Neural progenitor cell (in vitro differentiated cells): ENCODE measurements around the gene VPS33A.

ENCODE experiments used
- EZH2 ChIP-seq: fragments of 200-600 bp; sonication (generic); IDR thresholded peaks from 2 replicates; pipeline ENCODE4 v1.6.1; 2017; ENCODE audit warnings: antibody characterized with exemption, mild to moderate bottlenecking, moderate library complexity
- TF ChIP-seq, protein P1 (sequence below): fragments of 200-600 bp; sonication (generic); IDR thresholded peaks from 2 replicates; pipeline ENCODE4 v1.5.1; 2017; ENCODE audit warnings: antibody characterized with exemption, mild to moderate bottlenecking

DNA sequence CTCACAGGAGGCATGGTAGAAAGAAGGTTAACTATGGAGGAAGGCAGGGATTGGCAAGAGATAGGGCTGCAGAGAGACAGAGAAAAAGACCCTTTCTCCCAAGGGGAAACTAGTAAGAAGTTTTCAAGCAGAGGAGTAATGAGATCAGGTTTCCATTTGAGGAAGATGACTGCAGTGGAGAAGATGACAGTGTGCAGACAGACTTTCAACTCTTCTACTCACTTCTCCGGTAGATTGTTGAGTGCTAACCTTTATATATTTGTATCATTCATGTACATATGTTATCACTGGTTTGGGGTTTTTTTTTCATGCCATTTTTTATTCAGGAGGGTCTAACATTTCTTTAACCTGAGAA lies 68.7 kb downstream of the VPS33A start:
- TF ChIP-seq, protein P1, sequence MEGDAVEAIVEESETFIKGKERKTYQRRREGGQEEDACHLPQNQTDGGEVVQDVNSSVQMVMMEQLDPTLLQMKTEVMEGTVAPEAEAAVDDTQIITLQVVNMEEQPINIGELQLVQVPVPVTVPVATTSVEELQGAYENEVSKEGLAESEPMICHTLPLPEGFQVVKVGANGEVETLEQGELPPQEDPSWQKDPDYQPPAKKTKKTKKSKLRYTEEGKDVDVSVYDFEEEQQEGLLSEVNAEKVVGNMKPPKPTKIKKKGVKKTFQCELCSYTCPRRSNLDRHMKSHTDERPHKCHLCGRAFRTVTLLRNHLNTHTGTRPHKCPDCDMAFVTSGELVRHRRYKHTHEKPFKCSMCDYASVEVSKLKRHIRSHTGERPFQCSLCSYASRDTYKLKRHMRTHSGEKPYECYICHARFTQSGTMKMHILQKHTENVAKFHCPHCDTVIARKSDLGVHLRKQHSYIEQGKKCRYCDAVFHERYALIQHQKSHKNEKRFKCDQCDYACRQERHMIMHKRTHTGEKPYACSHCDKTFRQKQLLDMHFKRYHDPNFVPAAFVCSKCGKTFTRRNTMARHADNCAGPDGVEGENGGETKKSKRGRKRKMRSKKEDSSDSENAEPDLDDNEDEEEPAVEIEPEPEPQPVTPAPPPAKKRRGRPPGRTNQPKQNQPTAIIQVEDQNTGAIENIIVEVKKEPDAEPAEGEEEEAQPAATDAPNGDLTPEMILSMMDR = no peak
- no peak for TF ChIP-seq EZH2
